ENCODE results near the gene LIME1. TPM values are rescaled to one million over a fixed set of nuclear protein-coding genes. Genes with fewer than 3 reads are reported as not detected.

The LIME1 gene
- total and polyA plus RNA-seq, 2 of the 8 experiments (the other 6 are each of a cell fraction or from before 2014, with no cell fraction given): 4.5 to 5.9 TPM

DNA sequence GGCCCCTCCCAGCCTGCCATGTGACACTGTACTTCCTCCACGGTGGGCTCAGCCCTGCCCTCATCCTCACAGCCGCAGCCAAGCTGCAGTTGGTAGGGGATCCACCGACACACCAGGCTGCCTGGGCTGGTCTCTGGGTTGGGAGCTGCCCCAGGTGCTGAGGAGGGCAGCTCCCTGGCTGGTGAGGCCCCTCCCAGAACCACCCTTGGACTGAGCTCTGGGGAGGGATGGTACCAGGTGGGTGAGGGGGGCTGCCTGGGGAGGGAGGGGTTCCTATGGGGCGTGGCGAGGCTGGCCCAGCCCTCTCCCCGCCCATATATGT, 40.2 kb upstream of the LIME1 start (continued):
- TF ChIP-seq, protein P1, sequence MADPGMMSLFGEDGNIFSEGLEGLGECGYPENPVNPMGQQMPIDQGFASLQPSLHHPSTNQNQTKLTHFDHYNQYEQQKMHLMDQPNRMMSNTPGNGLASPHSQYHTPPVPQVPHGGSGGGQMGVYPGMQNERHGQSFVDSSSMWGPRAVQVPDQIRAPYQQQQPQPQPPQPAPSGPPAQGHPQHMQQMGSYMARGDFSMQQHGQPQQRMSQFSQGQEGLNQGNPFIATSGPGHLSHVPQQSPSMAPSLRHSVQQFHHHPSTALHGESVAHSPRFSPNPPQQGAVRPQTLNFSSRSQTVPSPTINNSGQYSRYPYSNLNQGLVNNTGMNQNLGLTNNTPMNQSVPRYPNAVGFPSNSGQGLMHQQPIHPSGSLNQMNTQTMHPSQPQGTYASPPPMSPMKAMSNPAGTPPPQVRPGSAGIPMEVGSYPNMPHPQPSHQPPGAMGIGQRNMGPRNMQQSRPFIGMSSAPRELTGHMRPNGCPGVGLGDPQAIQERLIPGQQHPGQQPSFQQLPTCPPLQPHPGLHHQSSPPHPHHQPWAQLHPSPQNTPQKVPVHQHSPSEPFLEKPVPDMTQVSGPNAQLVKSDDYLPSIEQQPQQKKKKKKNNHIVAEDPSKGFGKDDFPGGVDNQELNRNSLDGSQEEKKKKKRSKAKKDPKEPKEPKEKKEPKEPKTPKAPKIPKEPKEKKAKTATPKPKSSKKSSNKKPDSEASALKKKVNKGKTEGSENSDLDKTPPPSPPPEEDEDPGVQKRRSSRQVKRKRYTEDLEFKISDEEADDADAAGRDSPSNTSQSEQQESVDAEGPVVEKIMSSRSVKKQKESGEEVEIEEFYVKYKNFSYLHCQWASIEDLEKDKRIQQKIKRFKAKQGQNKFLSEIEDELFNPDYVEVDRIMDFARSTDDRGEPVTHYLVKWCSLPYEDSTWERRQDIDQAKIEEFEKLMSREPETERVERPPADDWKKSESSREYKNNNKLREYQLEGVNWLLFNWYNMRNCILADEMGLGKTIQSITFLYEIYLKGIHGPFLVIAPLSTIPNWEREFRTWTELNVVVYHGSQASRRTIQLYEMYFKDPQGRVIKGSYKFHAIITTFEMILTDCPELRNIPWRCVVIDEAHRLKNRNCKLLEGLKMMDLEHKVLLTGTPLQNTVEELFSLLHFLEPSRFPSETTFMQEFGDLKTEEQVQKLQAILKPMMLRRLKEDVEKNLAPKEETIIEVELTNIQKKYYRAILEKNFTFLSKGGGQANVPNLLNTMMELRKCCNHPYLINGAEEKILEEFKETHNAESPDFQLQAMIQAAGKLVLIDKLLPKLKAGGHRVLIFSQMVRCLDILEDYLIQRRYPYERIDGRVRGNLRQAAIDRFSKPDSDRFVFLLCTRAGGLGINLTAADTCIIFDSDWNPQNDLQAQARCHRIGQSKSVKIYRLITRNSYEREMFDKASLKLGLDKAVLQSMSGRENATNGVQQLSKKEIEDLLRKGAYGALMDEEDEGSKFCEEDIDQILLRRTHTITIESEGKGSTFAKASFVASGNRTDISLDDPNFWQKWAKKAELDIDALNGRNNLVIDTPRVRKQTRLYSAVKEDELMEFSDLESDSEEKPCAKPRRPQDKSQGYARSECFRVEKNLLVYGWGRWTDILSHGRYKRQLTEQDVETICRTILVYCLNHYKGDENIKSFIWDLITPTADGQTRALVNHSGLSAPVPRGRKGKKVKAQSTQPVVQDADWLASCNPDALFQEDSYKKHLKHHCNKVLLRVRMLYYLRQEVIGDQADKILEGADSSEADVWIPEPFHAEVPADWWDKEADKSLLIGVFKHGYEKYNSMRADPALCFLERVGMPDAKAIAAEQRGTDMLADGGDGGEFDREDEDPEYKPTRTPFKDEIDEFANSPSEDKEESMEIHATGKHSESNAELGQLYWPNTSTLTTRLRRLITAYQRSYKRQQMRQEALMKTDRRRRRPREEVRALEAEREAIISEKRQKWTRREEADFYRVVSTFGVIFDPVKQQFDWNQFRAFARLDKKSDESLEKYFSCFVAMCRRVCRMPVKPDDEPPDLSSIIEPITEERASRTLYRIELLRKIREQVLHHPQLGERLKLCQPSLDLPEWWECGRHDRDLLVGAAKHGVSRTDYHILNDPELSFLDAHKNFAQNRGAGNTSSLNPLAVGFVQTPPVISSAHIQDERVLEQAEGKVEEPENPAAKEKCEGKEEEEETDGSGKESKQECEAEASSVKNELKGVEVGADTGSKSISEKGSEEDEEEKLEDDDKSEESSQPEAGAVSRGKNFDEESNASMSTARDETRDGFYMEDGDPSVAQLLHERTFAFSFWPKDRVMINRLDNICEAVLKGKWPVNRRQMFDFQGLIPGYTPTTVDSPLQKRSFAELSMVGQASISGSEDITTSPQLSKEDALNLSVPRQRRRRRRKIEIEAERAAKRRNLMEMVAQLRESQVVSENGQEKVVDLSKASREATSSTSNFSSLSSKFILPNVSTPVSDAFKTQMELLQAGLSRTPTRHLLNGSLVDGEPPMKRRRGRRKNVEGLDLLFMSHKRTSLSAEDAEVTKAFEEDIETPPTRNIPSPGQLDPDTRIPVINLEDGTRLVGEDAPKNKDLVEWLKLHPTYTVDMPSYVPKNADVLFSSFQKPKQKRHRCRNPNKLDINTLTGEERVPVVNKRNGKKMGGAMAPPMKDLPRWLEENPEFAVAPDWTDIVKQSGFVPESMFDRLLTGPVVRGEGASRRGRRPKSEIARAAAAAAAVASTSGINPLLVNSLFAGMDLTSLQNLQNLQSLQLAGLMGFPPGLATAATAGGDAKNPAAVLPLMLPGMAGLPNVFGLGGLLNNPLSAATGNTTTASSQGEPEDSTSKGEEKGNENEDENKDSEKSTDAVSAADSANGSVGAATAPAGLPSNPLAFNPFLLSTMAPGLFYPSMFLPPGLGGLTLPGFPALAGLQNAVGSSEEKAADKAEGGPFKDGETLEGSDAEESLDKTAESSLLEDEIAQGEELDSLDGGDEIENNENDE (IDR thresholded peaks at IDR 0.05; ENCODE audit: insufficient replicate concordance, low read length): no peak
- TF ChIP-seq, protein P2, sequence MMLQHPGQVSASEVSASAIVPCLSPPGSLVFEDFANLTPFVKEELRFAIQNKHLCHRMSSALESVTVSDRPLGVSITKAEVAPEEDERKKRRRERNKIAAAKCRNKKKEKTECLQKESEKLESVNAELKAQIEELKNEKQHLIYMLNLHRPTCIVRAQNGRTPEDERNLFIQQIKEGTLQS (IDR thresholded peaks at IDR 0.05; ENCODE audit: insufficient read depth, low read depth, low read length): no peak
- TF ChIP-seq RAD21 (IDR thresholded peaks at IDR 0.05 in 1 of 2, conservative IDR thresholded peaks at IDR 0.05 in 1 of 2; ENCODE audit: low read depth in 2 of 2, low read length in 2 of 2) (no peak), SP1 (IDR thresholded peaks at IDR 0.05; ENCODE audit: low read depth, low read length) (no peak), RBBP5 (IDR thresholded peaks at IDR 0.05; ENCODE audit: borderline replicate concordance, low read depth, low read length) (no peak), BACH1 (IDR thresholded peaks at IDR 0.05; ENCODE audit: low read length) (no peak), HDAC6 (IDR thresholded peaks at IDR 0.05; ENCODE audit: low read depth, low read length) (no peak), JUN (IDR thresholded peaks at IDR 0.05; ENCODE audit: low read depth, low read length) (no peak), EP300 (IDR thresholded peaks at IDR 0.05; ENCODE audit: borderline replicate concordance in 1 of 2, low read depth in 2 of 2, low read length in 2 of 2) (no peak), GTF2F1 (IDR thresholded peaks at IDR 0.05; ENCODE audit: borderline replicate concordance, low read depth, low read length) (no peak), KDM5A (IDR thresholded peaks at IDR 0.05; ENCODE audit: low read length) (no peak), CREB1 (IDR thresholded peaks at IDR 0.05) (no peak)
